Dedifferentiated amniotic fluid mesenchymal stem cell (primary cell): Measurements from ENCODE around the gene SRXN1.
"Not testable (repeated sequence)": the region's sequence is repeated elsewhere in the genome, so short reads cannot be mapped to it uniquely, and the experiment has no call there.

Experiments used
- DNase-seq: peaks from one replicate; pipeline ENCODE4 v3.0.0-alpha.2; 2016; ENCODE audit errors: extremely low spot score

Gene SRXN1

GRCh38 chr20:653110-653589 is at the start of gene SRXN1:
TSS of gene SRXN1 (minus strand) at chr20:653200. CDS start at chr20:653185, 15 bp downstream.
- DNase-seq: peak; percentile 88

GRCh38 chr20:701401-702129 is 48.6 kb upstream of the SRXN1 start:
- no peak for DNase-seq

GRCh38 chr20:699811-700338 is 46.9 kb upstream of the SRXN1 start:
- no peak for DNase-seq

GRCh38 chr20:699342-699741 is 46.3 kb upstream of the SRXN1 start:
- DNase-seq: no peak

GRCh38 chr20:698276-698675 is 45.3 kb upstream of the SRXN1 start:
- no peak for DNase-seq

- DNase-seq: no peak
Observed at GRCh38 chr20:697826-698225, 44.8 kb upstream of the SRXN1 start.

GRCh38 chr20:695165-695866 is 42.3 kb upstream of the SRXN1 start:
- no peak for DNase-seq

- DNase-seq: no peak
Observed at GRCh38 chr20:694496-694895, 41.5 kb upstream of the SRXN1 start.

GRCh38 chr20:693786-694185 is 40.8 kb upstream of the SRXN1 start:
- not testable (repeated sequence) for DNase-seq

GRCh38 chr20:692044-692443 is 39.0 kb upstream of the SRXN1 start:
- DNase-seq: no peak

GRCh38 chr20:689947-690346 is 36.9 kb upstream of the SRXN1 start:
- no peak for DNase-seq

- no peak for DNase-seq
Observed at GRCh38 chr20:689348-689747, 36.3 kb upstream of the SRXN1 start.

GRCh38 chr20:688809-689212 is 35.8 kb upstream of the SRXN1 start:
- DNase-seq: no peak

GRCh38 chr20:687468-688203 is 34.6 kb upstream of the SRXN1 start:
- no peak for DNase-seq

GRCh38 chr20:684676-685319 is 31.8 kb upstream of the SRXN1 start:
- DNase-seq: no peak

- no peak for DNase-seq
Observed at GRCh38 chr20:682123-682522, 29.1 kb upstream of the SRXN1 start.

- DNase-seq: no peak
Observed at GRCh38 chr20:680638-681187, 27.7 kb upstream of the SRXN1 start.

- DNase-seq: no peak
Observed at GRCh38 chr20:677957-678356, 25.0 kb upstream of the SRXN1 start.

- no peak for DNase-seq
Observed at GRCh38 chr20:676967-677366, 24.0 kb upstream of the SRXN1 start.

GRCh38 chr20:676315-676937 is 23.4 kb upstream of the SRXN1 start:
- no peak for DNase-seq
